Measurements from ENCODE around the gene NPAT. TPM values are rescaled to one million over a fixed set of nuclear protein-coding genes. Genes with fewer than 3 reads are reported as not detected.
"Not testable (repeated sequence)": the region's sequence is repeated elsewhere in the genome, so short reads cannot be mapped to it uniquely, and the experiment has no call there.

NPAT gene
- total RNA-seq, 1 donor from 2014 or later = 25.6 TPM

DNA sequence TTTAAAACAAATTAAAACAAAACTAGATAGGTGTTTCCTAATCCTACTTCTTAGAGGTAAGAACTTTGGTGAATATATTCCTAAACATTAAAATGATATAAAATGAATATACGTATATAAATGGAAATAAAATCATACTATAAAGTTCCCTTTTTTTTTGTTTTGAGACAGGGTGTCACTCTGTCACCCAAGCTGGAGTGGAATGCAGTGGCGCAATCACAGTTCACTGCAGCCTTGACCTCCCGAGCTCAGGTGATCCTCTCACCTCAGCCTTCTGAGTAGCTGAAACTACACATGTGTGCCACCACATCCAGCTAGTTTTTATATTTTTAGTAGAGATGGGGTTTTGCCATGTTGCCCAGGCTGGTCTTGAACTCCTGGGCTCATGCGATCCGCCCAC is 44.9 kb downstream of the NPAT start:
- Mint-ChIP-seq H3K27ac (no peak overlapping the region), H3K27me3 (ENCODE audit: low read depth) (no peaks in the 10 kb centered on the region), H3K4me3 (ENCODE audit: low read depth) (no peak overlapping the region), H3K36me3 (ENCODE audit: low read depth) (peaks cover 67% of the 10 kb centered on the region), H3K9me3 (no peaks in the 10 kb centered on the region), H3K4me1 (ENCODE audit: low read depth) (no peaks in the 10 kb centered on the region)
- intact Hi-C loops (cut with micrococcal nuclease) = no loop called here
- no peak for DNase-seq (ENCODE audit: low spot score)

DNA sequence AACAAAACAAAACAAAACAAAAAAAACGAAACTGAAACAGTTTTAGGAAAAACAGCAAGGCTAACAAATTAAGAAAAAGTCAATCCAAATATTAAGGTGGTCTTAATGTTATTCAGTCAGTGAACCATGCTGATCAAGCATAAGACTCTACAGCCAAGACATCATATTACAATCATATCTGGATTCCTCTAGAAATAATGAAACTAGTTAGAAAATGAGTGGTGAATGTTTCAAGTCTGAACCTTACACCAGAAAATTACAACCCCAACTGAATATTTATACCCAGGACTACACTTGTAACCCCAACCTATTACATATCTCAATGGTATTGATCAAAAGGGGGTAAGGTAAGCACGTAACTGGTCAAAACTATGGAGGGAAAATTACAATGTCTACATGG is 52.3 kb downstream of the NPAT start:
- H3K27ac Mint-ChIP-seq = no peak overlapping the region
- H3K4me3 Mint-ChIP-seq (ENCODE audit: low read depth) = no peak overlapping the region
- intact Hi-C loops (cut with micrococcal nuclease) = no loop called here

DNA sequence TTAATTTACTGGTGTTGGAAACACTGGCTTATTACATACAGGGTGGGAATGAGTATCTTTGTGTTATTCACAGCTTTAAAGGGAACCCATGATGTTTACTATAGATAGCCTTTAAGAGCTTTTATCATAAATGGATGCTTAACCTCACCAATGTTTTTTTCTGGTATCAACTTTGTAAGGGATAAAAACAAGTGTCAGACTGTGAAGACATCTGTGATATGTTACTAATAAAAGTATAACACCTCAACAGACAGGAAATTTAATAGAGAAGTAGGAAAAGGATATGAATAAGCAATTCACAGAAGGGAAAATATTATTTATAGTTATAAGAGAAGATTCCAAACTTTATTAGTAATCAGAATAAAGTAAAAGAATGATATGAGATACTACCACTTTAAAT is 54.8 kb downstream of the NPAT start:
- Mint-ChIP-seq H3K27me3 (ENCODE audit: low read depth) (no peaks in the 10 kb centered on the region), H3K9me3 (no peaks in the 10 kb centered on the region), H3K4me3 (ENCODE audit: low read depth) (no peak overlapping the region), H3K27ac (no peak overlapping the region), H3K36me3 (ENCODE audit: low read depth) (peaks cover 61% of the 10 kb centered on the region), H3K4me1 (ENCODE audit: low read depth) (peaks cover 15% of the 10 kb centered on the region)
- intact Hi-C loops (cut with micrococcal nuclease) = no loop called here
- no peak for DNase-seq (ENCODE audit: low spot score)

More for the DNA sequence above, 52.3 kb downstream of the NPAT start:
- H3K4me1 Mint-ChIP-seq (ENCODE audit: low read depth) = peaks cover 15% of the 10 kb centered on the region
- no peaks in the 10 kb centered on the region for H3K27me3 Mint-ChIP-seq (ENCODE audit: low read depth)
- no peaks in the 10 kb centered on the region for H3K9me3 Mint-ChIP-seq
- no peak for DNase-seq (ENCODE audit: low spot score)
- H3K36me3 Mint-ChIP-seq (ENCODE audit: low read depth) = peaks cover 75% of the 10 kb centered on the region

DNA sequence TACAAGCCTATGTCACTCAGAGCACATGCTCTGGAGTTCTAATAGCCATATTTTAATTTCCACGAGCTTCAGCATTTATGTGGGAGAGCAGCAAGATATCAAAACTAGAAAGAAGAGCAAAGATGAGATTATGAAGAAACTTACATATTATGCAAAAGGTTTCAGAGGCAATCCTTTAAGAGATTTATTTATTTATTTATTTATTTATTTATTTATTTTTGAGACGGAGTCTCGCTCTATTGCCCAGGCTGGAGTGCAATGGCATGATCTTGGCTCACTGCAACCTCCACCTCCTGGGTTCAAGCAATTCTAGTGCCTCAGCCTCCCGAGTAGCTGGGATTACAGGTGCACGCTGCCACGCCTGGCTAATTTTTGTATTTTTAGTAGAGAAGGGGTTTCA is 59.6 kb downstream of the NPAT start:
- H3K27me3 Mint-ChIP-seq (ENCODE audit: low read depth); DNase-seq (ENCODE audit: low spot score); H3K27ac Mint-ChIP-seq; H3K9me3 Mint-ChIP-seq; H3K4me3 Mint-ChIP-seq (ENCODE audit: low read depth); H3K4me1 Mint-ChIP-seq (ENCODE audit: low read depth); intact Hi-C loops (cut with micrococcal nuclease): not testable (repeated sequence)
- peaks cover 54% of the 10 kb centered on the region for H3K36me3 Mint-ChIP-seq (ENCODE audit: low read depth)

DNA sequence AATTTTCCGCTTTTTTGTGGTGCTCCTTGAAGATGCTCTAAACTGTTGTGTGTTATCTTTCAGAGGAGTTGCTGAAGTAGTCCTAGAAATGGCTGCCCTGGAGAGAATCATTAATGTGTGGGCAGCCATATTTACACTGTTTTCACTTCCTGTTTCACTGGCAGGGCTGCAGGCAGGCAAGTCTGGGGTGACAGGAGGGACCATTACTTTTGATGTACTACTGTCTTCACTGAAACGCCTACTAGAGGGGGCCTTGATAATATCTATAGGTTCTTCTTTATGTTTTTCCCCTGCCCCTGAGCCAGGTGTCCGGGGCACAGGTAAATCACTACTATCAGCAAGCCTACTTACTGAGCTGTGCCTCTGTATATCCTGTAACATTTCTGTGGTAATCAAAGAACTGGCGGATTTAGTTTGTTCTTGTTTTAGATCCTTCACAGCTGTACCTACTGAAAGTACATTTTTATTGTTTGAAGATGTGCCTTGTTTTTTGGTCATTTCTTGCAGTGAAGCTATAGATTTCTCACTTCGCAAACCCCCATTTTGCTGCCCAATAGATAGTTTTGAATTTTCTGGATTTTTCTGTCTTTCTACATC is 61.4 kb downstream of the NPAT start:
- Mint-ChIP-seq H3K27me3 (ENCODE audit: low read depth) (no peaks in the 10 kb centered on the region), H3K9me3 (no peaks in the 10 kb centered on the region), H3K27ac (peak overlapping the region; percentile 10), H3K4me3 (ENCODE audit: low read depth) (no peak overlapping the region), H3K36me3 (ENCODE audit: low read depth) (peaks cover 46% of the 10 kb centered on the region), H3K4me1 (ENCODE audit: low read depth) (peaks cover 5% of the 10 kb centered on the region)
- intact Hi-C loops (cut with micrococcal nuclease) = no loop called here
- no peak for DNase-seq (ENCODE audit: low spot score)

DNA sequence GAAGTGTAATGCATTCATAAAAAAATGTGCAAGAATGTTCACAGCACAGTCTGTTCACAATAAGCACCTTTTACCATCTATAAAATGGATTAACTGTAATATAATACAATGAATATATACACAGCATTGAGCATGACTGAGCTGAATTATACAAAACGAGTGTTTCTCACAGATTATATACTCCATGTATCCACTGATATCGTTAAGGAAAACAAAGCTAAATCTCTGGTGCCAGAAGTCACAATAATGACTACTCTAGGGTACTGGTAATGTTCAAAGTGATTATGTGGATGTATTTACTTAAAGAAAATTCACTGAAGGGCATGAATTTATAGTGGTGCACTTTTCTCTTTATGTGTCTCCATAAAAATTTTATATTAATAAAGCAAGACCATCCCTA is 67.8 kb downstream of the NPAT start:
- Mint-ChIP-seq H3K27me3 (ENCODE audit: low read depth) (no peaks in the 10 kb centered on the region), H3K36me3 (ENCODE audit: low read depth) (peaks cover 63% of the 10 kb centered on the region), H3K9me3 (no peaks in the 10 kb centered on the region), H3K4me1 (ENCODE audit: low read depth) (no peaks in the 10 kb centered on the region), H3K27ac (no peak overlapping the region), H3K4me3 (ENCODE audit: low read depth) (no peak overlapping the region)
- intact Hi-C loops (cut with micrococcal nuclease) = loop anchor here (5.0 kb wide), 1 partner anchor 38 kb away; no protein-coding TSS in a partner anchor
- no peak for DNase-seq (ENCODE audit: low spot score)

DNA sequence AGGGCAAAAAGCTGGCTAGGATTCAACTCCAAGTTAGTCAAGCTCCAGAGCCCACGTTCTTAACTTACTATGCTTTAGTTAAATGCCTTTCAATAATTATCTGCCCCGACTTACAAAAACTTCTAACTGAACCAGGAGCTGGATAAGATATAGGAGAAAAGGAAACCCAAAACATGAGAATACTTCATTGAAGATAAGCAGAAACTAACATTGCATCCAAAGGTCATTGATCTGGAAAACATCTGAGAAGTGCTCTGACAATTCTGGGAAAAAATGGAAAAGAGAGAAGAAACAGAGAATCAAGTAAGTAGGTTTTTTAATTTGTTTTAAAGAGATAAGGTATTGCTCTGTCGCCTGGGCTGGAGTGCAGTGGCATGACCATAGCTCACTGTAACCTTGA is 73.9 kb downstream of the NPAT start:
- H3K4me1 Mint-ChIP-seq (ENCODE audit: low read depth) = peaks cover 11% of the 10 kb centered on the region

DNA sequence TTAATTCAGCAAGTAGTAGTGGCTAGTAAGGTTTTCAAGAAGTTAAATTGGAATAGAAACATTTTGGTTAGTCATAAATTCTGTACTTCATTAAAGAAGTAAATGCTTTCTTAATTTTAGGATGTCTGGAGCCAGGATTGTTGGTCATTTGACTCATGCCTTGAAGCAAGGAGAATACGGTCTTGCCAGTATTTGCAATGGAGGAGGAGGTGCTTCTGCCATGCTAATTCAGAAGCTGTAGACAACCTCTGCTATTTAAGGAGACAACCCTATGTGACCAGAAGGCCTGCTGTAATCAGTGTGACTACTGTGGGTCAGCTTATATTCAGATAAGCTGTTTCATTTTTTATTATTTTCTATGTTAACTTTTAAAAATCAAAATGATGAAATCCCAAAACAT is 75.3 kb downstream of the NPAT start:
- Mint-ChIP-seq H3K9me3 (no peaks in the 10 kb centered on the region), H3K27me3 (ENCODE audit: low read depth) (no peaks in the 10 kb centered on the region), H3K4me3 (ENCODE audit: low read depth) (no peak overlapping the region), H3K27ac (no peak overlapping the region), H3K4me1 (ENCODE audit: low read depth) (peaks cover 11% of the 10 kb centered on the region), H3K36me3 (ENCODE audit: low read depth) (peaks cover 84% of the 10 kb centered on the region)
- no peak for DNase-seq (ENCODE audit: low spot score)
- intact Hi-C loops (cut with micrococcal nuclease) = no loop called here

More for the DNA sequence above, 73.9 kb downstream of the NPAT start:
- Mint-ChIP-seq H3K27me3 (ENCODE audit: low read depth) (no peaks in the 10 kb centered on the region), H3K36me3 (ENCODE audit: low read depth) (peaks cover 77% of the 10 kb centered on the region), H3K27ac (peak overlapping the region; percentile 17), H3K4me3 (ENCODE audit: low read depth) (no peak overlapping the region), H3K9me3 (no peaks in the 10 kb centered on the region)
- no peak for DNase-seq (ENCODE audit: low spot score)
- intact Hi-C loops (cut with micrococcal nuclease) = no loop called here

DNA sequence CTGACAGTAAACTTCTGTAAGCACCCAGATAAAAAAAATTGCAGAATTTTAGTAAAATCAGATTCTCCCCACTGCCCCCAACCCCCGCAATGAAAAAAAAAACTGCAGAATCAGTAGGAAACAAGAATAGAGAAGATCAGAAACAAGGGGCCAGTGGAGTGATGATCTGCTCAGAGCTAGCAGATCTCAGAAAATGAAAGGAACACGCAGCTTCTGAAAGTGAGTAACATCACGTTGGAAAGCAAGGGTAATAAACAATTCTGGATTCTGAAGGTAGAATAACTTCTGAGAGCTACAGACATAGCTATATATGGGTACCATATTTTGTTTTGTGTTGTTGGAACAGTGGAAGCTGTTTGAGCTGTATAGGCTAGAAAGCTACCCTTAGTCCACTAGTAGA is 77.8 kb downstream of the NPAT start:
- Mint-ChIP-seq H3K27me3 (ENCODE audit: low read depth) (no peaks in the 10 kb centered on the region), H3K9me3 (no peaks in the 10 kb centered on the region), H3K4me3 (ENCODE audit: low read depth) (no peak overlapping the region), H3K36me3 (ENCODE audit: low read depth) (peaks cover 82% of the 10 kb centered on the region), H3K4me1 (ENCODE audit: low read depth) (peaks cover 11% of the 10 kb centered on the region), H3K27ac (no peak overlapping the region)
- intact Hi-C loops (cut with micrococcal nuclease) = no loop called here
- DNase-seq (ENCODE audit: low spot score) = no peak

DNA sequence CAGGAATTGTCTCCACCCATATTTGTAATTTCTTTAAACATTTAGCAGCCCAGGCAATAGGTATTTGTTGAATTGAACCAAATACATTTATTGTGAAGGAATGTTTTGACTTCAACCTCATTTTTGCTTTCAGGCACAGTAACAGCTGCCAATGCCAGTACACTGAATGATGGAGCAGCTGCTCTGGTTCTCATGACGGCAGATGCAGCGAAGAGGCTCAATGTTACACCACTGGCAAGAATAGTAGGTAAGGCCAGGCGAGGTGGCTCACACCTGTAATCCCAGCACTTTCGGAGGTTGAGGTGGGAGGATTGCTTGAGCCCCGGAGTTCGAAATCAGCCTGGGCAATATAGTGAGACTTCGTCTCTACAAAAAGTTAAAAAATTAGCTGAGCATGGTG is 80.1 kb downstream of the NPAT start:
- H3K4me3 Mint-ChIP-seq (ENCODE audit: low read depth) = no peak overlapping the region
- no peaks in the 10 kb centered on the region for H3K27me3 Mint-ChIP-seq (ENCODE audit: low read depth)
- peaks cover 12% of the 10 kb centered on the region for H3K4me1 Mint-ChIP-seq (ENCODE audit: low read depth)
- no peak for DNase-seq (ENCODE audit: low spot score)
- H3K9me3 Mint-ChIP-seq = no peaks in the 10 kb centered on the region
- H3K27ac Mint-ChIP-seq = no peak overlapping the region
- intact Hi-C loops (cut with micrococcal nuclease) = no loop called here
- peaks cover 69% of the 10 kb centered on the region for H3K36me3 Mint-ChIP-seq (ENCODE audit: low read depth)

DNA sequence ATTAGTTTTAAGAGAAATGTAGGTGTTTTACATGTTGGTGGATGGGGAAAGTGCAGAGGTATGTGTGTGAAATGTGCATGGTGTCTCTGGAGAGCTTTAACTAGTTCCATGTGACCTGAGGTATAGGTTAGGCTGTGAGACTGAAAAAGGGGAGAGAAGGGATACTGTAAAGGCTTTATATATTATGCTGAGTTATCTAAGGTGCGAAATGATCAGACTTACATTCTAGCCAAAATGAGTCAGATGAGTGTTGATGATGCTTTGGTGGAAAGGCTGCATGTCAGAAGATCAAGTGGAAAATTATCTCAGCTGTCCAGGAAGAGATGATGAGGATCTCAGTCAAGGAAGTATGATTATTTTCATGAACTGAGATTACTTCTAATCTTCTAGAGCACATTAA is 85.2 kb downstream of the NPAT start:
- no peak for DNase-seq (ENCODE audit: low spot score)
- no peak overlapping the region for H3K4me3 Mint-ChIP-seq (ENCODE audit: low read depth)
- H3K9me3 Mint-ChIP-seq = no peaks in the 10 kb centered on the region
- H3K4me1 Mint-ChIP-seq (ENCODE audit: low read depth) = peaks cover 20% of the 10 kb centered on the region
- intact Hi-C loops (cut with micrococcal nuclease) = loop anchor here (2.0 to 5.0 kb wide), 3 partner anchors 60 to 512 kb away; partner anchors contain the start of gene C11orf65
- H3K27ac Mint-ChIP-seq = peak overlapping the region; percentile 83
- H3K27me3 Mint-ChIP-seq (ENCODE audit: low read depth) = no peaks in the 10 kb centered on the region
- H3K36me3 Mint-ChIP-seq (ENCODE audit: low read depth) = peaks cover 55% of the 10 kb centered on the region

DNA sequence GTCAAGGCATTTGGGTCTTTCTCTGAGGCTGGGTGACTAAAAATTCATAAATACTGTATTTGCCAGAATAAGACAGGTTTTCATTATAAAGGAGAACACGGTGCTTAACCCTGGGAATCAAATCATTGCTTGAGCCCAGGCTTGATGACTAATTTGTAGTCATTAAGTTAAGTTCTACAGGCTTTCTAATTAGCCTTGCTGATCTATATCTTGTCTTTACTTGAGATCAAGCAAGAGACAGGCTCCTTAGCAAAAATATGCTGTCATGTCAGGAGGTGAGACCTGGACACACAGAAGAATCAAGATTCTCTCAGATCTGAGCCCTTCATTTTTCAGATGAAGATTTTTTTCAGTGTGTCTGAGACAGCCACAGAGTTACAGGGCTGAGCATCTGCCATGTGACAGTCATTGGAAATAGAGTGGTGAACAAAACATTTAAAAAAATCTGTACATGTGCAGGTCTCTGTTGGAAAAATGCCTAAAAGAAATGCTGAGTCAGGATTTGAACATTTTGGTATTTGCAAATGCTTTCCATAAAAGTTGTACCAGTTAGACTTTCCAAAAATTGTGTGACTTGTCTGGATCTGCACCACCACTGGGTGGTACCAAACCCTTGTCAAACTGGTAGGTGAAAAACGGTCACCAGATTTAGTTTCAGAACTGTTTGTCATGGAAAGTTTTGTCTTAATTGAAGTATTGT is 86.4 kb downstream of the NPAT start:
- peaks cover 20% of the 10 kb centered on the region for H3K4me1 Mint-ChIP-seq (ENCODE audit: low read depth)
- intact Hi-C loops (cut with micrococcal nuclease) = loop anchor here (1.0 to 5.0 kb wide), 5 partner anchors 15 to 513 kb away; partner anchors contain the start of genes ACAT1 and C11orf65
- peak overlapping the region; percentile 79 for H3K27ac Mint-ChIP-seq
- H3K4me3 Mint-ChIP-seq (ENCODE audit: low read depth) = no peak overlapping the region
- peaks cover 47% of the 10 kb centered on the region for H3K36me3 Mint-ChIP-seq (ENCODE audit: low read depth)
- DNase-seq (ENCODE audit: low spot score) = no peak
- no peaks in the 10 kb centered on the region for H3K9me3 Mint-ChIP-seq
- H3K27me3 Mint-ChIP-seq (ENCODE audit: low read depth) = no peaks in the 10 kb centered on the region

DNA sequence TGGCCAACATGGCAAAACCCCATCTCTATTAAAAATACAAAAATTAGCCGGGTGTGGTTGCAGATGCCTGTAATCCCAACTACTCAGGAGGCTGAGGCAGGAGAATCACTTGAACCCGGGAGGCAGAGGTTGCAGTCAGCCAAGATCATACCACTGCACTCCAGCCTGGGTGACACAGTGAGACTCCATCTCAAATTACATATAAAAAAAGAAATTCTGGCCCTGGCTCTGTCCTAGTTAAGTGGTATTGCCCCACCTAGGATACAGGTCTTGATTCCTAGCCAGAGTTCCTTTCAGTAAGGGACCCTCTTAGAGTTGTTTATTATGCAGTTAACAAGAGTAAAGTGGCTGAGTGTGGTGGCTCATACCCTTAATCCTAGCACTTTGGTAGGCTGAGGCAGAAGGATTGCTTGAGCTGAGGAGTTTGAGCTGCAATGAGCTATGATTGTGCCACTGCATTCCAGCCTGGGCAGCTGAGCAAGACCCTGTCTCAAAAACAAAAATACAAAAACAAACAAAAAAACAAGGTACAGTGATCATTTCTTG is 89.4 kb downstream of the NPAT start:
- H3K9me3 Mint-ChIP-seq; intact Hi-C loops (cut with micrococcal nuclease); H3K4me3 Mint-ChIP-seq (ENCODE audit: low read depth); H3K27me3 Mint-ChIP-seq (ENCODE audit: low read depth); H3K27ac Mint-ChIP-seq; DNase-seq (ENCODE audit: low spot score): not testable (repeated sequence)
- Mint-ChIP-seq H3K4me1 (ENCODE audit: low read depth) (peaks cover 20% of the 10 kb centered on the region), H3K36me3 (ENCODE audit: low read depth) (peaks cover 39% of the 10 kb centered on the region)

Data from activated T-helper 2 cell treated with anti-CD3 and anti-CD28 coated beads, Interferon-gamma antibody, Interleukin-2, Interleukin-4, amounts not matched to agents 10 μg/mL and 5 μg/mL and 100 μg/mL, durations not matched to agents 14 hours and 24 hours and 36 hours (primary cell).